ENCODE data around the gene SACS. TPM values are rescaled to one million over a fixed set of nuclear protein-coding genes. Genes with fewer than 3 reads are reported as not detected.

Gene SACS
- total and polyA plus RNA-seq, 9 donors = 3.2 to 16.9 (median 13.0) TPM

- no peaks in the 10 kb centered on the region for H3K9me3 ChIP-seq
- H3K4me1 ChIP-seq (ENCODE audit: insufficient read depth) = no peaks in the 10 kb centered on the region
- 49 to 59% (median 55%) methylated on average over 3 of the region's 3 CpGs for WGBS, 3 donors
- H3K36me3 ChIP-seq = no peaks in the 10 kb centered on the region
- DNase-seq = no peak
- intact Hi-C loops (cut with DNase I) = no loop called here
- H3K27me3 ChIP-seq = no peaks in the 10 kb centered on the region
- TF ChIP-seq CTCF (IDR thresholded peaks at IDR 0.05) (no peak), POLR2A (IDR thresholded peaks at IDR 0.05) (no peak), EP300 (IDR thresholded peaks at IDR 0.05) (no peak)
- H3K27ac ChIP-seq = no peak overlapping the region
- H3K4me3 ChIP-seq = no peak overlapping the region
These were observed 41.2 kb downstream of the SACS start for GRCh38 chr13:23392313-23392712.

- no peaks in the 10 kb centered on the region for H3K4me1 ChIP-seq (ENCODE audit: insufficient read depth)
- H3K36me3 ChIP-seq = no peaks in the 10 kb centered on the region
- intact Hi-C loops (cut with DNase I) = no loop called here
- 79 to 90% (median 87%) methylated on average over 6 of the region's 6 CpGs for WGBS, 3 donors
- no peak for TF ChIP-seq POLR2A (IDR thresholded peaks at IDR 0.05)
- TF ChIP-seq EP300 (IDR thresholded peaks at IDR 0.05) = no peak
- no peak for TF ChIP-seq CTCF (IDR thresholded peaks at IDR 0.05)
- no peak overlapping the region for H3K4me3 ChIP-seq
- no peaks in the 10 kb centered on the region for H3K27me3 ChIP-seq
- no peak for DNase-seq
- no peak overlapping the region for H3K27ac ChIP-seq
- no peaks in the 10 kb centered on the region for H3K9me3 ChIP-seq
These were observed 41.8 kb downstream of the SACS start for GRCh38 chr13:23391752-23392151.

GRCh38 chr13:23386533-23386932, 47.0 kb downstream of the SACS start:
- 83 to 96% (median 89%) methylated on average over 2 of the region's 2 CpGs for WGBS, 3 donors
- no peaks in the 10 kb centered on the region for H3K27me3 ChIP-seq
- TF ChIP-seq EP300 (IDR thresholded peaks at IDR 0.05) (no peak), POLR2A (IDR thresholded peaks at IDR 0.05) (no peak), CTCF (IDR thresholded peaks at IDR 0.05) (no peak)
- no peaks in the 10 kb centered on the region for H3K9me3 ChIP-seq
- no peaks in the 10 kb centered on the region for H3K4me1 ChIP-seq (ENCODE audit: insufficient read depth)
- no peak for DNase-seq
- intact Hi-C loops (cut with DNase I) = no loop called here
- no peaks in the 10 kb centered on the region for H3K36me3 ChIP-seq
- no peak overlapping the region for H3K27ac ChIP-seq
- H3K4me3 ChIP-seq = no peak overlapping the region

- H3K36me3 ChIP-seq = no peaks in the 10 kb centered on the region
- H3K4me3 ChIP-seq = no peak overlapping the region
- TF ChIP-seq CTCF (IDR thresholded peaks at IDR 0.05) (no peak), EP300 (IDR thresholded peaks at IDR 0.05) (no peak), POLR2A (IDR thresholded peaks at IDR 0.05) (no peak)
- WGBS, 3 donors = 89 to 96% (median 94%) methylated on average over 3 of the region's 3 CpGs
- no peaks in the 10 kb centered on the region for H3K9me3 ChIP-seq
- H3K4me1 ChIP-seq (ENCODE audit: insufficient read depth) = no peaks in the 10 kb centered on the region
- DNase-seq = no peak
- intact Hi-C loops (cut with DNase I) = no loop called here
- H3K27me3 ChIP-seq = no peaks in the 10 kb centered on the region
- H3K27ac ChIP-seq = no peak overlapping the region
These were observed 47.6 kb downstream of the SACS start for GRCh38 chr13:23385931-23386330.

- Histone ChIP-seq H3K9me3 (no peaks in the 10 kb centered on the region), H3K27me3 (no peaks in the 10 kb centered on the region), H3K4me3 (no peak overlapping the region), H3K4me1 (ENCODE audit: insufficient read depth) (no peaks in the 10 kb centered on the region), H3K27ac (no peak overlapping the region), H3K36me3 (no peaks in the 10 kb centered on the region)
- DNase-seq = no peak
- TF ChIP-seq EP300 (IDR thresholded peaks at IDR 0.05) (no peak), POLR2A (IDR thresholded peaks at IDR 0.05) (no peak), CTCF (IDR thresholded peaks at IDR 0.05) (no peak)
- intact Hi-C loops (cut with DNase I) = no loop called here
- WGBS, 3 donors = 87 to 93% (median 92%) methylated on average over 4 of the region's 4 CpGs
These were observed 49.4 kb downstream of the SACS start for GRCh38 chr13:23384111-23384510.
